Tibial artery (tissue), 4 donors: ENCODE data around the gene CRYGS.

Experiments used
- DNase-seq, 2 donors: peaks; one replicate each; pipeline ENCODE4 v3.0.0-alpha.2; 2019
- H3K27ac ChIP-seq, 2 donors: fragments of 200-600 bp; sonication (generic) in 1 of 2; 1 replicate in 1 of 2; 2 replicates in 1 of 2; pipeline ENCODE4 v1.5.1; 2018 to 2019; ENCODE audit warnings: mild to moderate bottlenecking in 1 of 2
- H3K27me3 ChIP-seq, 2 donors: fragments of 200-600 bp; sonication (generic) in 1 of 2; one replicate each; pipeline versions ENCODE4 v1.5.1 to v1.6.0; 2016 to 2019
- H3K36me3 ChIP-seq, 3 donors: fragments of 200-600 bp; sonication (generic) in 2 of 3; one replicate each; pipeline ENCODE4 v1.5.1; 2016 to 2019; ENCODE audit warnings: mild to moderate bottlenecking in 2 of 3
- H3K4me1 ChIP-seq, 4 donors: fragments of 200-600 bp; sonication (generic) in 2 of 4; 1 replicate in 3 of 4; 2 replicates in 1 of 4; pipeline ENCODE4 v1.5.1; 2016 to 2019
- H3K4me3 ChIP-seq, 2 donors: fragments of 200-600 bp; sonication (generic) in 1 of 2; 1 replicate in 1 of 2; 2 replicates in 1 of 2; pipeline ENCODE4 v1.5.1; 2018 to 2019; ENCODE audit warnings: mild to moderate bottlenecking in 2 of 2
- H3K9me3 ChIP-seq, 3 donors: fragments of 200-600 bp; sonication (generic) in 1 of 3; one replicate each; pipeline ENCODE4 v1.5.1; 2016 to 2019
- CTCF ChIP-seq, 2 experiments: fragments of 200-600 bp in 1 of 2; fragments of 450-650 bp in 1 of 2; IDR thresholded peaks; one replicate each; pipeline ENCODE4 v1.5.1; 2017 to 2019; ENCODE audit warnings: antibody characterized with exemption in 2 of 2, mild to moderate bottlenecking in 1 of 2, moderate library complexity in 1 of 2
- intact Hi-C: fragments of 100-400 bp; cut with DNase I; formaldehyde crosslinking; loops from one replicate; pipeline ENCODE4 v1.15.0; 2023; ENCODE audit warnings: low total_unique reads

The CRYGS gene

GRCh38 chr3:186529201-186529999 lies 14.8 kb downstream of the CRYGS start:
- Histone ChIP-seq H3K36me3 (no peaks in the 10 kb centered on the region), H3K4me1 (no peaks in the 10 kb centered on the region), H3K27me3 (no peaks in the 10 kb centered on the region), H3K9me3 (no peaks in the 10 kb centered on the region), H3K4me3 (no peak overlapping the region), H3K27ac (no peak overlapping the region)
- no peak for DNase-seq
- no peak for TF ChIP-seq CTCF (IDR thresholded peaks at IDR 0.05)
- intact Hi-C loops: no loop called here

- Histone ChIP-seq H3K9me3 (no peaks in the 10 kb centered on the region), H3K27ac (no peak overlapping the region), H3K4me3 (no peak overlapping the region), H3K4me1 (no peaks in the 10 kb centered on the region), H3K27me3 (no peaks in the 10 kb centered on the region), H3K36me3 (no peaks in the 10 kb centered on the region)
- TF ChIP-seq CTCF (IDR thresholded peaks at IDR 0.05): no peak
- DNase-seq: no peak
- intact Hi-C loops: no loop called here
Measured at GRCh38 chr3:186526256-186526606, 17.9 kb downstream of the CRYGS start.

GRCh38 chr3:186525369-186526255 lies 18.6 kb downstream of the CRYGS start:
- intact Hi-C loops: no loop called here
- H3K4me1 ChIP-seq: no peaks in the 10 kb centered on the region
- DNase-seq: no peak
- H3K9me3 ChIP-seq: no peaks in the 10 kb centered on the region
- no peak overlapping the region for H3K27ac ChIP-seq
- no peaks in the 10 kb centered on the region for H3K36me3 ChIP-seq
- no peak overlapping the region for H3K4me3 ChIP-seq
- TF ChIP-seq CTCF (IDR thresholded peaks at IDR 0.05): no peak
- H3K27me3 ChIP-seq: no peaks in the 10 kb centered on the region

- Histone ChIP-seq H3K4me1 (no peaks in the 10 kb centered on the region), H3K27me3 (no peaks in the 10 kb centered on the region), H3K9me3 (no peaks in the 10 kb centered on the region), H3K36me3 (no peaks in the 10 kb centered on the region), H3K4me3 (no peak overlapping the region), H3K27ac (no peak overlapping the region)
- intact Hi-C loops: no loop called here
- no peak for TF ChIP-seq CTCF (IDR thresholded peaks at IDR 0.05)
- DNase-seq: no peak
Measured at GRCh38 chr3:186524616-186525015, 19.6 kb downstream of the CRYGS start.

- no peaks in the 10 kb centered on the region for H3K36me3 ChIP-seq
- no peak for DNase-seq
- H3K4me1 ChIP-seq: no peaks in the 10 kb centered on the region
- intact Hi-C loops: no loop called here
- H3K9me3 ChIP-seq: no peaks in the 10 kb centered on the region
- H3K4me3 ChIP-seq: no peak overlapping the region
- H3K27ac ChIP-seq: no peak overlapping the region
- H3K27me3 ChIP-seq: no peaks in the 10 kb centered on the region
- TF ChIP-seq CTCF (IDR thresholded peaks at IDR 0.05): no peak
Measured at GRCh38 chr3:186523434-186523833, 20.7 kb downstream of the CRYGS start.
